WTC11 (cell line): Measurements from ENCODE around the gene CCL25. TPM values are rescaled to one million over a fixed set of nuclear protein-coding genes. Genes with fewer than 3 reads are reported as not detected.
"Not testable (repeated sequence)": the region's sequence is repeated elsewhere in the genome, so short reads cannot be mapped to it uniquely, and the experiment has no call there.

Source experiments
- ATAC-seq: fragments of 200-7000 bp; cut with Tn5 transposase; 2 replicates; pipeline ENCODE4 v1.10.0; 2021; ENCODE audit warnings: mild to moderate bottlenecking, moderate library complexity
- CTCF ChIA-PET: fragments of 300-600 bp; sonication (Branson Sonifier 250); formaldehyde crosslinking; loops from one replicate; lab custom pipeline; 2021; ENCODE audit warnings: antibody characterized with exemption; lab: Charles Lee
- POLR2A ChIA-PET: fragments of 350-600 bp; sonication (Branson Sonifier 250); formaldehyde crosslinking; loops from one replicate; lab custom pipeline; 2021; ENCODE audit warnings: antibody characterized with exemption; lab: Charles Lee
- DNase-seq: peaks from one replicate; pipeline ENCODE4 v3.0.0; 2021; ENCODE audit warnings: low spot score
- H3K27ac Mint-ChIP-seq: 2 replicates; pipeline ENCODE4 v1.8.0; 2021; ENCODE audit warnings: mixed read lengths
- H3K27me3 Mint-ChIP-seq: 2 replicates; pipeline ENCODE4 v1.8.0; 2021; ENCODE audit warnings: low read depth, mild to moderate bottlenecking, moderate library complexity, mixed read lengths
- H3K36me3 Mint-ChIP-seq: 2 replicates; pipeline ENCODE4 v1.8.0; 2021; ENCODE audit warnings: mixed read lengths
- H3K4me1 Mint-ChIP-seq: 2 replicates; pipeline ENCODE4 v1.8.0; 2022; ENCODE audit warnings: mixed read lengths
- H3K4me3 Mint-ChIP-seq: 2 replicates; pipeline ENCODE4 v1.8.0; 2021; ENCODE audit warnings: mild to moderate bottlenecking, moderate library complexity, mixed read lengths
- H3K9me3 Mint-ChIP-seq: 2 replicates; pipeline ENCODE4 v1.8.0; 2021; ENCODE audit warnings: mixed read lengths
- ATF2 ChIP-seq: sonication (generic); formaldehyde crosslinking; IDR thresholded peaks from 2 replicates; pipeline ENCODE4 v1.8.1; 2022; ENCODE audit warnings: low read depth, missing genetic modification reagents, borderline replicate concordance
- GRHL2 ChIP-seq: fragments of 250-450 bp; sonication (Bioruptor Pico); IDR thresholded peaks from 2 replicates; pipeline ENCODE4 v1.8.0; 2022; ENCODE audit warnings: mild to moderate bottlenecking, moderate library complexity; ENCODE audit not compliant: insufficient replicate concordance, severe bottlenecking
- HMGA2 ChIP-seq: fragments of 250-450 bp; sonication (Bioruptor Pico); IDR thresholded peaks from 2 replicates; pipeline ENCODE4 v1.4.0; 2021; ENCODE audit warnings: mild to moderate bottlenecking, moderate library complexity
- HMGXB4 ChIP-seq: sonication (generic); formaldehyde crosslinking; IDR thresholded peaks from 2 replicates; pipeline ENCODE4 v1.8.1; 2023; ENCODE audit warnings: mild to moderate bottlenecking, moderate library complexity, missing genetic modification reagents
- MXD4 ChIP-seq: fragments of 250-450 bp; sonication (Bioruptor Pico); IDR thresholded peaks from 2 replicates; pipeline ENCODE4 v1.8.0; 2021; ENCODE audit warnings: mild to moderate bottlenecking, moderate library complexity, borderline replicate concordance
- NFE2L1 ChIP-seq: sonication (generic); formaldehyde crosslinking; IDR thresholded peaks from 2 replicates; pipeline ENCODE4 v1.8.1; 2023; ENCODE audit warnings: missing genetic modification reagents
- PRRX2 ChIP-seq: fragments of 250-450 bp; sonication (Bioruptor Pico); IDR thresholded peaks from 2 replicates; pipeline ENCODE4 v1.8.0; 2021; ENCODE audit warnings: mild to moderate bottlenecking
- RELA ChIP-seq: sonication (generic); formaldehyde crosslinking; IDR thresholded peaks from 2 replicates; pipeline ENCODE4 v1.8.1; 2022; ENCODE audit warnings: missing genetic modification reagents, mild to moderate bottlenecking, borderline replicate concordance
- SMAD3 ChIP-seq: sonication (generic); formaldehyde crosslinking; IDR thresholded peaks from 2 replicates; pipeline ENCODE4 v1.8.0; 2022; ENCODE audit warnings: missing genetic modification reagents, mild to moderate bottlenecking, borderline replicate concordance
- SOX15 ChIP-seq: fragments of 250-450 bp; sonication (Bioruptor Pico); IDR thresholded peaks from 2 replicates; pipeline ENCODE4 v1.9.0; 2021; ENCODE audit warnings: mild to moderate bottlenecking
- TP53 ChIP-seq: sonication (generic); formaldehyde crosslinking; IDR thresholded peaks from 2 replicates; pipeline ENCODE4 v1.8.1; 2023; ENCODE audit warnings: mild to moderate bottlenecking, missing genetic modification reagents
- USF2 ChIP-seq: sonication (generic); formaldehyde crosslinking; IDR thresholded peaks from 2 replicates; pipeline ENCODE4 v1.8.1; 2023; ENCODE audit warnings: mild to moderate bottlenecking, missing genetic modification reagents, moderate library complexity
- ZNF263 ChIP-seq: sonication (generic); formaldehyde crosslinking; IDR thresholded peaks from 2 replicates; pipeline ENCODE4 v1.8.1; 2022; ENCODE audit warnings: low read depth, mild to moderate bottlenecking, moderate library complexity, missing genetic modification reagents
- ZNF281 ChIP-seq: sonication (generic); formaldehyde crosslinking; IDR thresholded peaks from 2 replicates; pipeline ENCODE4 v1.8.0; 2023; ENCODE audit warnings: mild to moderate bottlenecking, missing genetic modification reagents
- total RNA-seq: library from RNA; stranded (reverse); gene quantifications from 3 replicates; pipeline ENCODE4 v1.2.3, GENCODE V29; 2021

The CCL25 gene
- total RNA-seq, 1 experiment from 2014 or later = not detected

- no peak for DNase-seq
- H3K27ac Mint-ChIP-seq = no peak overlapping the region
- ChIA-PET CTCF (no interaction called here), POLR2A (no interaction called here)
- H3K4me3 Mint-ChIP-seq = no peak overlapping the region
- TF ChIP-seq SOX15 (CRISPR knock-in tag) = no peak
- TF ChIP-seq HMGXB4 (CRISPR knock-in tag) = no peak
- no peak for TF ChIP-seq ATF2 (CRISPR knock-in tag)
- no peak for TF ChIP-seq RELA (CRISPR knock-in tag)
- TF ChIP-seq ZNF263 (CRISPR knock-in tag) = no peak
- TF ChIP-seq ZNF281 (CRISPR knock-in tag) = no peak
- no peak for TF ChIP-seq SMAD3 (CRISPR knock-in tag)
- no peak for TF ChIP-seq MXD4 (CRISPR knock-in tag)
- H3K36me3 Mint-ChIP-seq = peaks cover 72% of the 10 kb centered on the region
- H3K4me1 Mint-ChIP-seq = no peaks in the 10 kb centered on the region
- H3K27me3 Mint-ChIP-seq = no peaks in the 10 kb centered on the region
- H3K9me3 Mint-ChIP-seq = peaks cover 42% of the 10 kb centered on the region
- ATAC-seq = no peak
These were observed 45.4 kb downstream of the CCL25 start for GRCh38 chr19:8097681-8098567.

- H3K36me3 Mint-ChIP-seq = peaks cover 64% of the 10 kb centered on the region
- H3K4me1 Mint-ChIP-seq = no peaks in the 10 kb centered on the region
- no peak for ATAC-seq
- no peak overlapping the region for H3K4me3 Mint-ChIP-seq
- no peak for DNase-seq
- ChIA-PET POLR2A (no interaction called here), CTCF (interaction anchor here (1.0 kb wide), 1 partner anchor 157 kb away, joined by 3 read pairs; no protein-coding TSS in a partner anchor)
- no peaks in the 10 kb centered on the region for H3K27me3 Mint-ChIP-seq
- H3K9me3 Mint-ChIP-seq = peaks cover 25% of the 10 kb centered on the region
- no peak for TF ChIP-seq NFE2L1 (CRISPR knock-in tag)
- TF ChIP-seq PRRX2 = no peak
- no peak for TF ChIP-seq GRHL2
- no peak for TF ChIP-seq HMGA2 (CRISPR knock-in tag)
- TF ChIP-seq USF2 (CRISPR knock-in tag) = no peak
- no peak for TF ChIP-seq TP53 (CRISPR knock-in tag)
- peak overlapping the region; percentile 57; the same call in 1 of the 2 replicates for H3K27ac Mint-ChIP-seq
These were observed 48.8 kb downstream of the CCL25 start for GRCh38 chr19:8101311-8101710.

GRCh38 chr19:8101910-8102309, 49.4 kb downstream of the CCL25 start:
- H3K27me3 Mint-ChIP-seq, H3K4me1 Mint-ChIP-seq, H3K4me3 Mint-ChIP-seq, DNase-seq, POLR2A ChIA-PET, ATAC-seq: not testable (repeated sequence)
- Mint-ChIP-seq H3K36me3 (peaks cover 58% of the 10 kb centered on the region), H3K27ac (peak overlapping the region; percentile 83; the same call in 1 of the 2 replicates), H3K9me3 (peaks cover 19% of the 10 kb centered on the region)
- CTCF ChIA-PET = interaction anchor here (1.0 kb wide), 1 partner anchor 157 kb away, joined by 3 read pairs; no protein-coding TSS in a partner anchor
